HG02970 (cell line): ENCODE data around the gene CD177.
"Not testable (repeated sequence)": the region's sequence is repeated elsewhere in the genome, so short reads cannot be mapped to it uniquely, and the experiment has no call there.

Experiments used
- ATAC-seq: cut with Tn5 transposase; IDR thresholded peaks from one replicate; pipeline ENCODE4 v1.9.1; 2021; ENCODE audit warnings: mild to moderate bottlenecking, moderate library complexity, moderate number of reproducible peaks; ENCODE audit not compliant: unreplicated experiment, low FRiP score

CD177 gene

GRCh38 chr19:43331435-43332010, 22.0 kb upstream of the CD177 start:
- ATAC-seq, result no peak

- ATAC-seq, result no peak
Measured at GRCh38 chr19:43332058-43332922, 21.2 kb upstream of the CD177 start.

- not testable (repeated sequence) for ATAC-seq
Measured at GRCh38 chr19:43336508-43336907, 17.0 kb upstream of the CD177 start.

GRCh38 chr19:43337737-43338136, 15.7 kb upstream of the CD177 start:
- ATAC-seq, result no peak

- ATAC-seq, result no peak
Measured at GRCh38 chr19:43338530-43338929, 15.0 kb upstream of the CD177 start.

GRCh38 chr19:43339243-43339930, 14.1 kb upstream of the CD177 start:
- not testable (repeated sequence) for ATAC-seq

DNA sequence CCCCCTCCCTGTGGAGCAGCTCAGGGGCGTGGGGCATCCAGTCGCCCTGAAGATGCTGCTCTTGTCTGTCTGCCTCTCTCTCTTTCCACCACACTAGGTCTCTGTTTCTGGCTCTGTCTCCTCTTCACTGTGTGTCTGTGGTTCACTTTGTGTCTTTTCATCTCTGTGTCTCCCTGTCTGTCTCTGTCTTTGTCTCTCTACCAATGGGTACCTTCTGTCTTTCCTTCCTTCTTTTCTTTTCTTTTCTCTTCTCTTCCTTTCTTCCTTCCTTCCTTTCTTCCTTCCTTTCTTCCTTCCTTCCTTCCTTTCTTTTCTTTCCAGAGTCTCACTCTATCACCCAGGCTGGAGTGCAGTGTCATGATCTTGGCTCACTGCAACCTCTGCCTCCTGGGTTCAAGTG, 13.4 kb upstream of the CD177 start:
- ATAC-seq, result not testable (repeated sequence)

DNA sequence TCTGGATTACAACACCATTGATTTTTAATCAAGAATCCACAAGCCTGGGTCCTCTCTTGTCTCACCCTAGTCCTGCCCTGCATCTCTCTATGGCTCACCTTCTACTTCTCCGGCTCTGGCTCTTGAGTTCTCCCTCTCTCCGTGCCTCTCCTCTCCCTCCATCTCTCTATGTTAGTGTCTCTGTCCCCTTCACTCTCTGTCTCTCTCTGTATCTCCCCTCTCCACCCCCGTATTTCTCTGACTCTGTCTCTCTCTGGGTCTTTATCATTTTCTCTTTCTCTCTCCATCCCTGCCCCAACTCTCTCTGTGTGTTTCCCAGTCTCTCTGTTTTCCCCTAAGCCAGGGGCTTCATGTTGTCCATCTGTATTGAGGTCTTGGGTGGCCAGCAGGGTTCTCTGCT, 12.4 kb upstream of the CD177 start:
- ATAC-seq, result not testable (repeated sequence)

DNA sequence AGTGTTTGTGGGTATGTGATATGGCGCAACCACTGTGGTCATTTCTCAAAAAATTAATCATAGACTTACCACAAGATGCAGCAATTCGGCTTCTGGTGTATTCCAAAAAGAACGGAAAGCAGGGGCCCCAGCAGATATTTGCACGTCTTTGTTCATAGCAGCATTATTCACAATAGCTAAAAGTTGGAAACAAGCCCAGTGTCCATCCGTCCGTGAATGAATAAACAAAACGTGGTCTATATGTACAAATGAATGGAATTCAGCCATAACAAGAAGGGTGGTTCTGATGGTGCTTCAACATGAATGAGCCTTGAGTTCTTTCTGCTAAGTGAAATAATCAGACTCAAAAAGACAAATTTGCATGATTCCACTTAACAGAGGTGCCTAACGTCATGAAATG, 11.4 kb upstream of the CD177 start:
- not testable (repeated sequence) for ATAC-seq

DNA sequence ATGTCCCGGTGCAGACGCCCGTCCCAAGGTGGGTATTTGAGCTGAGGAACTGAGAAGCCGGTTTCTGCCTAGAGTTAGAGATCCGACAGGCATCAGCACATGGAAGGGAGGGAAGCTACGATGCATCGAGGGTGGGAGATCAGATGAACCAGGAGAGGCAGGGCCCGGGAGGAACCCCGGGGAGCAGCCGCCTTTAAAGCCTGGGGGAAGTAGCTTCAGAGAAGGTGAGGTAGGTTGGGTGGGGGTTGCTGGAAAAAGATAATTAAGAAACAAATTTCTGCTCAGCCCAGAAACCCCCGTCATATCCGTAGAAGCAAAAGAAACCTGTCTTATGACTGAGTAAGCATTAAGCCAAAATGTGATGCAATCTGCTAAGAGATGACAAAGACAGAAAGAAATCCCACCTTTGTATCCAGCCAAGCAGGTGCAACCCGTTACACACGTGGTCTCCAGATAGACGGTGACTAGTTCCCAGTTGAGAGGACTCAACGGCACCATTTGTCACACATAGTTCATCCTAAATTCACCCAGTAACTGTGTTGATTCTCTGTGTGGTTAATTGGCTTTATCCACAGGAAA, 9.1 kb upstream of the CD177 start:
- not testable (repeated sequence) for ATAC-seq

GRCh38 chr19:43349813-43350212, 3.7 kb upstream of the CD177 start:
- ATAC-seq, result not testable (repeated sequence)

- ATAC-seq, result no peak
Measured at GRCh38 chr19:43351998-43352746, 1.3 kb upstream of the CD177 start.

- no peak for ATAC-seq
Measured at GRCh38 chr19:43354305-43354627, 780 bp downstream of the CD177 start.

GRCh38 chr19:43356749-43357148, 3.3 kb downstream of the CD177 start:
- ATAC-seq, result not testable (repeated sequence)

GRCh38 chr19:43362179-43362578, 8.7 kb downstream of the CD177 start:
- ATAC-seq, result no peak

- ATAC-seq, result no peak
Measured at GRCh38 chr19:43362745-43363144, 9.3 kb downstream of the CD177 start.

GRCh38 chr19:43365677-43366076, 12.2 kb downstream of the CD177 start:
- not testable (repeated sequence) for ATAC-seq

DNA sequence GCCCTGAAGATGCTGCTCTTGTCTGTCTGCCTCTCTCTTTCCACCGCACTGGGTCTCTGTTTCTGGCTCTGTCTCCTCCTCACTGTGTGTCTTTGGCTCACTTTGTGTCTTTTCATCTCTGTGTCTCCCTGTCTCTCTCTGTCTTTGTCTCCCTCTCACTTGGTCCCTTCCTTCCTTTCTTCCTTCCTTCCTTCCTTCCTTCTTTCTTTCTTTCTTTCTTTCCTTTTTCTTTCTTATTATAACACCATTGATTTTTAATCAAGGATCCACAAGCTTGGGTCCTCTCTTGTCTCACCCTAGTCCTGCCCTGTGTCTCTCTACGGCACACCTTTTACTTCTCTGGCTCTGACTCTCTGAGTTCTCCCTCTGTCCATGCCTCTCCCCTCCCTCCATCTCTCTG, 14.3 kb downstream of the CD177 start:
- ATAC-seq, result no peak

GRCh38 chr19:43368897-43369296, 15.4 kb downstream of the CD177 start:
- ATAC-seq, result not testable (repeated sequence)

DNA sequence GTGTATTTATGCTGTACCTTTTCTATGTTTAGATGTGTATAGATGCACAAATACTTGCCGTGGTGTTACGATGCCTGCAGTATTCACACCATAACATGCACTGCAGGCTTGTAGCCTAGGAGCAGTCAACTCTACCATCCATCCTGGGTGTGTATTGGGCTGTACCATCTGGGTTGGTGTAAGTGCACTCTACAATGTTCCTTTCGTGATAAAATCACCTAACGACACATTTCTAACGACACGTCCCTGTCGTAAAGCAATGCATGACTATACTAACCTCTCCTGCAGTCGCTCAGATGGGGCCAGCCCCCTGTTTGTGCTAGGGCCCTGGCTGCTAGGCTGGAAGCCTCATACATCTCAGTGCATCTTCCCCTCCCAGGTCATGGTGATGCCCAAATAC, 18.4 kb downstream of the CD177 start:
- no peak for ATAC-seq
